Panc1 (cell line): ENCODE results near the gene ELMO1.

Experiments used
- POLR2AphosphoS5 ChIP-seq: IDR thresholded peaks from 2 replicates; pipeline ENCODE4 v1.6.1; 2012; ENCODE audit warnings: mild to moderate bottlenecking, low read depth, low read length, moderate library complexity
- TF ChIP-seq, protein P1 (sequence below): fragments of 450-650 bp; IDR thresholded peaks from 2 replicates; pipeline ENCODE4 v1.5.1; 2017; ENCODE audit warnings: mild to moderate bottlenecking

DNA sequence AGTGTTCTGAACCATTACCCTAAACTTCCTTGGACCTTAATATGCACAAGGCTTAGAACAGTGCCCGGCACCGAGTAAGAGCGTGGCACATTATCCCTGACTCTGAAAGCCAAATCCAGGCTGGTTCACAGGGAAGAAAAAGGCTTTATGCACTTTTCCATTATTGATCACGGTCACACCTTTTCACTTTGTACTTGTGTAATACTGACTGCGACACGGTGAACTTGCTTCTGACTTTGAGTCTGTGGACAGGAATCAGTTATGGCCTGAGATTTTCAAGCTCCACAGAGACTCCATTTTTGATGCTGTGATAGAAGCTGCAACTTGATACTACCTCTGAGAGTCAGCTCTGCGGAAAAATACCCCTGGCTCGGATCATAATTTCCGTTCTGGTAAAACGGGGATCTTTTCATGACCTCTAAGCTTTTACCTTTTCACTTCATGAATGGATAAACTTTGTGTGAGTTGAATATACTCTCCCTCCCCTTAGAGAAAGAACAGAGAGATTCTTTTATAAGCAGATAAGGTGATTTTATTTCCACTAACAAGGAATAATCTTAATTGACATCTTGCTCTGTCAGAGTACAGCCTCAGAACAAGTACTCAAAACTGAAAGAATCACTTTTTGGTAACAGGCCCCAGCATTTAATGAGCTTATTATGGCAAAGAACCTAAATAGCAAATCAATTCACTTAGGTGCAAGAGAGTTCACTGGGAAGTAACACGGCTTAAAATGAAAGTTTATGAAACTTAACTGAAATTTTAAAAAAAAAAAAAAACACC, 88.8 kb downstream of the ELMO1 start:
- TF ChIP-seq, protein P1, sequence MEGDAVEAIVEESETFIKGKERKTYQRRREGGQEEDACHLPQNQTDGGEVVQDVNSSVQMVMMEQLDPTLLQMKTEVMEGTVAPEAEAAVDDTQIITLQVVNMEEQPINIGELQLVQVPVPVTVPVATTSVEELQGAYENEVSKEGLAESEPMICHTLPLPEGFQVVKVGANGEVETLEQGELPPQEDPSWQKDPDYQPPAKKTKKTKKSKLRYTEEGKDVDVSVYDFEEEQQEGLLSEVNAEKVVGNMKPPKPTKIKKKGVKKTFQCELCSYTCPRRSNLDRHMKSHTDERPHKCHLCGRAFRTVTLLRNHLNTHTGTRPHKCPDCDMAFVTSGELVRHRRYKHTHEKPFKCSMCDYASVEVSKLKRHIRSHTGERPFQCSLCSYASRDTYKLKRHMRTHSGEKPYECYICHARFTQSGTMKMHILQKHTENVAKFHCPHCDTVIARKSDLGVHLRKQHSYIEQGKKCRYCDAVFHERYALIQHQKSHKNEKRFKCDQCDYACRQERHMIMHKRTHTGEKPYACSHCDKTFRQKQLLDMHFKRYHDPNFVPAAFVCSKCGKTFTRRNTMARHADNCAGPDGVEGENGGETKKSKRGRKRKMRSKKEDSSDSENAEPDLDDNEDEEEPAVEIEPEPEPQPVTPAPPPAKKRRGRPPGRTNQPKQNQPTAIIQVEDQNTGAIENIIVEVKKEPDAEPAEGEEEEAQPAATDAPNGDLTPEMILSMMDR = no peak
- no peak for TF ChIP-seq POLR2AphosphoS5
